Measurements from ENCODE around the gene STK39.

Gene STK39

GRCh38 chr2:167942366-167943081 is 304.9 kb downstream of the STK39 start:
- H3K9me3 Mint-ChIP-seq, result no peaks in the 10 kb centered on the region
- no peaks in the 10 kb centered on the region for H3K36me3 Mint-ChIP-seq
- no peak overlapping the region for H3K27ac Mint-ChIP-seq
- H3K27me3 Mint-ChIP-seq, result peaks cover 3% of the 10 kb centered on the region
- no peak overlapping the region for H3K4me3 Mint-ChIP-seq
- no peaks in the 10 kb centered on the region for H3K4me1 Mint-ChIP-seq

DNA sequence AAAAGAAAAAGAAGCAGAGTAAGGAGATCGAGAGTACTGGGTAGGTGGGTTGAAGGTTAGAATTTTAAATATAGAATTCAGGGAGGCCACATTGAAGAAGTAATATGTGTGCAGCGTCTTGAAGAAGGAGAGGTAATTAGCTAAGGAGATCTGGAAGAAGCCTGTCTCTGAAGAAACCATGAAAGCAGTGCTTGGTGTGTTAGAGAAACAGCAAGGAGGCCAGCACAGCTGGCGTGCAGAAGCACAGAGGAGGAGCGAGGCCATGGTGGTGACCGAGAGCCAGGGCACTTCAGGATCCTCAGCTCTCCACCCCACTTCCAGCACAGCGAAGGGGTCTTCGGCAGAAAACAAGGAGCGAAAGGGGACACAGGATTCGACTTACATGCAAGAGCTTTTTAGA is 305.8 kb downstream of the STK39 start:
- H3K4me3 Mint-ChIP-seq, result no peak overlapping the region
- H3K9me3 Mint-ChIP-seq, result no peaks in the 10 kb centered on the region
- H3K4me1 Mint-ChIP-seq, result no peaks in the 10 kb centered on the region
- H3K27me3 Mint-ChIP-seq, result peaks cover 5% of the 10 kb centered on the region
- no peaks in the 10 kb centered on the region for H3K36me3 Mint-ChIP-seq
- H3K27ac Mint-ChIP-seq, result no peak overlapping the region

DNA sequence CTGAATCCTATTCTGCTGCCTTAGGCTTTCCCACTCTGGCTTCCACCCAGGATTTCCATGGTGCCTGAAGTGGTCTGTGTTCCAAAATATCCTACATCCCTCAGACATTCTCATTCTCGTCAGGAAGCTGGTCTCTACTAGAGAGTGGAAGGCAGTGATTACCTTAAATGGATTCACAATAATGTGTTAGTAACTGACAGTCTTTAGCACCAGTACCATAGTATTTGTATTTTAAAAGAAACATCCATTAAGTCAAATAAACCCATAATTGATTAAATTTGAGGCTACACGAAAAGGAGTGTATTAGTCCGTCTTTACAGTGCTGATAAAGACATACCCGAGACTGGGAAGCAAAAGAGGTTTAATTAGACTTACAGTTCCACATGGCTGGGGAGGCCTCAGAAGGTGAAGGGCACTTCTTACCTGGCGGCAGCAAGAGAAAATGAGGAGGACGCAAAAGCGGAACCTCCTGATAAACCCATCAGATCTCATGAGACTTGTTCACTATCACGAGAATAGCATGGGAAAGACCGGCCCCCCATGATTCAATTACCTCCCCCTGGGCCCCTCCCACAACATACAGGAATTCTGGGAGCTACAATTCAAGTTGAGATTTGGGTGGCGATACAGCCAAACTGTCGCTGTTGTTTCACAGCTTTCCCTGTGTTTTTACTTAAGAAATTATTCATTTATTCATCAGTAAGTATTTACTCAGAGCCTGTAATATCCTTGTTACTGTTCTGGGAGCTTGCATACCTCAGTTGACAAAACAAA is 306.5 kb downstream of the STK39 start:
- no peak overlapping the region for H3K4me3 Mint-ChIP-seq
- H3K4me1 Mint-ChIP-seq, result no peaks in the 10 kb centered on the region

GRCh38 chr2:167940346-167940725 is 307.1 kb downstream of the STK39 start:
- Mint-ChIP-seq H3K4me1 (no peaks in the 10 kb centered on the region), H3K36me3 (no peaks in the 10 kb centered on the region), H3K9me3 (no peaks in the 10 kb centered on the region), H3K27me3 (peaks cover 5% of the 10 kb centered on the region), H3K4me3 (no peak overlapping the region), H3K27ac (no peak overlapping the region)

More for the DNA sequence above, 306.5 kb downstream of the STK39 start:
- Mint-ChIP-seq H3K9me3 (no peaks in the 10 kb centered on the region), H3K27ac (no peak overlapping the region), H3K36me3 (no peaks in the 10 kb centered on the region), H3K27me3 (peaks cover 5% of the 10 kb centered on the region)

DNA sequence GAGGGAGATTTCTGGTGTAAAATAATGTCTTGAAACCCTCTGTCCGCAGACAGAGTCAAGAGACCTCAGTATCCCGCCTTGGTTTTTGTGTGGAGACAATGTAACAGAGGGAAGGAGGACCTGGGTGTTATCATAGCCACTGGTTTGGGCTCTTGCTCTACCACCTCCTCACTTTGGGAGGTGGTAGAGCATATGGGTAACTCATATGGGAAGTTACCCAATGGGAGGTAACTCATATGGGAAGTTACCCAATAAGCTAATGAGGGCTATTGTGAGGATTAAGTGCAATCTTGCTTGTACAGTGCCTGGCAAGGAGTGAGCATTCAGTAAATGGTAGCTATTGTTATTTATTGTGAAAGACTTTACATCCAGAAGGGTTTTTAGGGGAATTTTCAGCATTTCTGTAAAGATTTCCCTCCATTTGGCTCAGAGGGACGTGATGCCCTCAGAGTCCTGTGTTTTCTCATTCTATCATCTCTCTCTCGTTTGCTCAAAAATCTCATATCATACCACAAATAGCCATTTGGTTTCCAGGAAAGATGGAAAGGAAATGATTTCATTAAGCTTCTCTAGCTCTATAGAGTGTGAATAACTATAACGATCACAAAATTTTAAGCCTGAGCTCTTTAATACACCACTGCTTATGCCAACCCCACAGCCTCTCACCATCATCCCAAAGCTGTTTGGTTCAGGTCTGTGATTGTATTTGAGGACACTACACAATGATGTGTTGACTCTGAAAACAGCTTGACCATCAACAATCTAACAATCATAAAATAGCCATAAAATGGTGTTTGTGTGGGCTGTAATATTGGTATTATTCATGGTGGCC is 307.7 kb downstream of the STK39 start:
- H3K27me3 Mint-ChIP-seq, result peaks cover 5% of the 10 kb centered on the region
- H3K9me3 Mint-ChIP-seq, result no peaks in the 10 kb centered on the region
- no peak overlapping the region for H3K4me3 Mint-ChIP-seq
- no peak overlapping the region for H3K27ac Mint-ChIP-seq
- no peaks in the 10 kb centered on the region for H3K36me3 Mint-ChIP-seq
- no peaks in the 10 kb centered on the region for H3K4me1 Mint-ChIP-seq

GRCh38 chr2:167937403-167937802 is 310.0 kb downstream of the STK39 start:
- Mint-ChIP-seq H3K9me3 (no peaks in the 10 kb centered on the region), H3K36me3 (no peaks in the 10 kb centered on the region), H3K4me3 (no peak overlapping the region), H3K27ac (no peak overlapping the region), H3K27me3 (peaks cover 5% of the 10 kb centered on the region), H3K4me1 (no peaks in the 10 kb centered on the region)

GRCh38 chr2:167935803-167936110 is 311.6 kb downstream of the STK39 start:
- Mint-ChIP-seq H3K27me3 (peaks cover 5% of the 10 kb centered on the region), H3K9me3 (no peaks in the 10 kb centered on the region), H3K36me3 (no peaks in the 10 kb centered on the region), H3K27ac (no peak overlapping the region), H3K4me3 (no peak overlapping the region), H3K4me1 (no peaks in the 10 kb centered on the region)

- no peak overlapping the region for H3K4me3 Mint-ChIP-seq
- H3K9me3 Mint-ChIP-seq, result no peaks in the 10 kb centered on the region
- no peaks in the 10 kb centered on the region for H3K4me1 Mint-ChIP-seq
- H3K27ac Mint-ChIP-seq, result no peak overlapping the region
- peaks cover 3% of the 10 kb centered on the region for H3K27me3 Mint-ChIP-seq
- H3K36me3 Mint-ChIP-seq, result no peaks in the 10 kb centered on the region
These were observed 314.1 kb downstream of the STK39 start for GRCh38 chr2:167933097-167933814.

- Mint-ChIP-seq H3K4me1 (no peaks in the 10 kb centered on the region), H3K36me3 (no peaks in the 10 kb centered on the region), H3K4me3 (no peak overlapping the region), H3K27ac (peak overlapping the region; percentile 19), H3K27me3 (peaks cover 2% of the 10 kb centered on the region), H3K9me3 (no peaks in the 10 kb centered on the region)
These were observed 315.2 kb downstream of the STK39 start for GRCh38 chr2:167932123-167932693.

DNA sequence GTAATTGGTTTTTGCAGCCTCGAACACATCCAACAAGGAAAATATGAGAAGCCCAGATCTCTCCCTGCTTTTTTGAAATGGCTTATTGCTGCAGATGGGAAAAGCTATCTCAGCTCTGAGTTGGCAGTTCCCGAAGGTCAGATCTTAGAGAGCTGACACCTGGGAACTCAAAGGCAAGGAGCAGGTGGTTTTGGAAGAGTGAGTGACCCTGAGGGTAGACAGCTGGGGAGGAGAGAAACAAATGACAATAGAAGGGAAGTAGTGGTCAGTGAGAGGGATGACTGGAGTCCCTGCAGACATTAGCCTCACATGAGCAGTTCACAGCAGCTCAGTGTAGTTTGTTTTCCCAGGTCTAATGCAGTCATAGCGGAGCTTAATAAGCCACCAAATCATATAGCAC is 317.9 kb downstream of the STK39 start:
- Mint-ChIP-seq H3K27me3 (peaks cover 2% of the 10 kb centered on the region), H3K36me3 (no peaks in the 10 kb centered on the region), H3K27ac (no peak overlapping the region), H3K4me3 (no peak overlapping the region), H3K4me1 (no peaks in the 10 kb centered on the region), H3K9me3 (no peaks in the 10 kb centered on the region)

DNA sequence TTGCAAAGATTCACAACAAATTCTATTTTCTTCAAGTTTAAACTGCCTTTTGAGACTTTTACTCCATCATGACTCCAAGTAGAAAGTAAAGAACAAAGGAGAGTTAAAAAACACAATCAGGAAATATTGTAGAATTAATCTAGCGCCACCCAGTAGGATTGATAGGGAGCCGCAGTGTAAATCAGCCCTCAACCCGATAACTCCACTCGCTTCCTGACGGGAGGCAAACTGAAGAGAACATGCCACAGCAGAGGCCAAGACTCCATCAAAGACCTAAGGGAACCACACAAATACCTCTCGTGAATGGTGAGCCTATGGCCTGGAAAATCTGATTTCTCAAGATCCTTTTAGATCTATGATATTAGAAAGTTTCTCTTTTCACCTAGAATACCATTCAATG is 319.0 kb downstream of the STK39 start:
- Mint-ChIP-seq H3K27ac (no peak overlapping the region), H3K27me3 (peaks cover 2% of the 10 kb centered on the region)

GRCh38 chr2:167925758-167926157 is 321.6 kb downstream of the STK39 start:
- Mint-ChIP-seq H3K27me3 (no peaks in the 10 kb centered on the region), H3K36me3 (no peaks in the 10 kb centered on the region), H3K4me1 (no peaks in the 10 kb centered on the region), H3K27ac (no peak overlapping the region), H3K4me3 (no peak overlapping the region), H3K9me3 (no peaks in the 10 kb centered on the region)

More for the DNA sequence above, 319.0 kb downstream of the STK39 start:
- Mint-ChIP-seq H3K4me3 (no peak overlapping the region), H3K36me3 (no peaks in the 10 kb centered on the region), H3K4me1 (no peaks in the 10 kb centered on the region), H3K9me3 (no peaks in the 10 kb centered on the region)

- no peaks in the 10 kb centered on the region for H3K36me3 Mint-ChIP-seq
- H3K27ac Mint-ChIP-seq, result no peak overlapping the region
- H3K4me3 Mint-ChIP-seq, result no peak overlapping the region
- no peaks in the 10 kb centered on the region for H3K27me3 Mint-ChIP-seq
- H3K9me3 Mint-ChIP-seq, result no peaks in the 10 kb centered on the region
- no peaks in the 10 kb centered on the region for H3K4me1 Mint-ChIP-seq
These were observed 322.8 kb downstream of the STK39 start for GRCh38 chr2:167924556-167924955.

DNA sequence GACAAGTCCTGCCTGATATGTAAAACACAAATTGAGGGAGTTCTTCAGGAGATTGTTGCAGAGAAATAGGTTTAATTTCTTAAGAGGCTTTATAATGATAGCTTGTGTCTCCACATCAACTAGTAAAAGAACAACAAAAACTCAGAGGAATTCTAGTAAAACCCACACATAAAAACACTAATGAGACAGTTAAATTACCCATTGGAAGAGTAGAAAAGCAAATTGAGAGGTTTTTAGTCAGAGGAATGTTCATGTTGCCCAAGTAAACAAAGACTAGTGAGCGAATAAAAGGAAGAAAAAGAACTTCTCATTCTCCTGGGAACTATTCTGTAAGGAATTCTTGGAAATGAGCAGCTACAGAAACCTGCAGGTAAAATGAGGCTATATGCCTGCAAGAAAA is 330.6 kb downstream of the STK39 start:
- no peaks in the 10 kb centered on the region for H3K9me3 Mint-ChIP-seq
- peaks cover 14% of the 10 kb centered on the region for H3K27me3 Mint-ChIP-seq
- H3K36me3 Mint-ChIP-seq, result no peaks in the 10 kb centered on the region
- no peak overlapping the region for H3K4me3 Mint-ChIP-seq
- no peak overlapping the region for H3K27ac Mint-ChIP-seq
- H3K4me1 Mint-ChIP-seq, result no peaks in the 10 kb centered on the region

DNA sequence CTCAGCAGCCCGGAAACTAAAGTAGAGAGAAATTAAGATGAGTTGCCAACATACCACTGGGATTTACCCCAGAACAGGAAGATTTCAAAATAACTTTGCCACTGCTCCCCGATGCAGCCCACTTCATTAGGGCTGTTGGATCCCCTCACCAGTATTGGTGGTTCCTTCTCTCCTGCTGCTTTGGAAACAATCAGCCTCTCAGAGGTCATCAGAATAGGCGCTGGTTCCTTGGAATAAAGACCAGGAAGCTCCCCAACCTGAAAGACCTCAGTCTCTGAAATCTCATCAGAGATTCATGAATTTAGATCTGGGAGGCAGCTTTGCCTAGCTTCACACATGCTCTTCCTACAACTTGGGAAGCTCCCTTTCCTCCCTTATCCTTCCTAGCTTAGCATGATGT is 332.4 kb downstream of the STK39 start:
- Mint-ChIP-seq H3K27ac (no peak overlapping the region), H3K27me3 (peaks cover 21% of the 10 kb centered on the region), H3K4me1 (no peaks in the 10 kb centered on the region), H3K36me3 (no peaks in the 10 kb centered on the region), H3K9me3 (no peaks in the 10 kb centered on the region), H3K4me3 (no peak overlapping the region)
